AG10803 (cell line): Measurements from ENCODE around the gene BCAS3.

Experiments
- DNase-seq: peaks from one replicate; pipeline ENCODE4 v3.0.0; 2010; ENCODE audit warnings: low read depth
- H3K4me3 ChIP-seq: 2 replicates; pipeline ENCODE4 v1.5.1; 2011; ENCODE audit warnings: mild to moderate bottlenecking, low read length, control low read depth
- CTCF ChIP-seq: conservative IDR thresholded peaks from 2 replicates; pipeline ENCODE4 v1.5.1; 2011; ENCODE audit warnings: mild to moderate bottlenecking, low read length, control low read depth, inconsistent platforms

Gene BCAS3

GRCh38 chr17:61335845-61336655 lies 658.4 kb downstream of the BCAS3 start:
- H3K4me3 ChIP-seq = no peak overlapping the region
- no peak for TF ChIP-seq CTCF
- no peak for DNase-seq

GRCh38 chr17:61337290-61337689 lies 659.6 kb downstream of the BCAS3 start:
- no peak for TF ChIP-seq CTCF

GRCh38 chr17:61338000-61338798 lies 660.5 kb downstream of the BCAS3 start:
- DNase-seq = peak; percentile 73
- no peak for TF ChIP-seq CTCF
- no peak overlapping the region for H3K4me3 ChIP-seq

More at GRCh38 chr17:61337290-61337689, 659.6 kb downstream of the BCAS3 start:
- no peak for DNase-seq
- H3K4me3 ChIP-seq = no peak overlapping the region

GRCh38 chr17:61338874-61339478 lies 661.3 kb downstream of the BCAS3 start:
- no peak for TF ChIP-seq CTCF
- H3K4me3 ChIP-seq = no peak overlapping the region
- no peak for DNase-seq

GRCh38 chr17:61340431-61341209 lies 663.0 kb downstream of the BCAS3 start:
- H3K4me3 ChIP-seq = no peak overlapping the region
- no peak for DNase-seq

More at GRCh38 chr17:61340431-61341209, 663.0 kb downstream of the BCAS3 start:
- TF ChIP-seq CTCF = no peak
